AG10803 (cell line): ENCODE measurements around the gene CPTP.

Experiments used
- DNase-seq: peaks from one replicate; pipeline ENCODE4 v3.0.0; 2010; ENCODE audit warnings: low read depth
- H3K4me3 ChIP-seq: 2 replicates; pipeline ENCODE4 v1.5.1; 2011; ENCODE audit warnings: mild to moderate bottlenecking, low read length, control low read depth
- CTCF ChIP-seq: conservative IDR thresholded peaks from 2 replicates; pipeline ENCODE4 v1.5.1; 2011; ENCODE audit warnings: mild to moderate bottlenecking, low read length, control low read depth, inconsistent platforms

CPTP gene

GRCh38 chr1:1373815-1374588 lies 49.4 kb downstream of the CPTP start:
- H3K4me3 ChIP-seq: peak overlapping the region; percentile 87
- TF ChIP-seq CTCF: no peak
- no peak for DNase-seq

- peak overlapping the region; percentile 87 for H3K4me3 ChIP-seq
- TF ChIP-seq CTCF: no peak
- DNase-seq: no peak
Observed at GRCh38 chr1:1374589-1374928, 50.0 kb downstream of the CPTP start.

DNA sequence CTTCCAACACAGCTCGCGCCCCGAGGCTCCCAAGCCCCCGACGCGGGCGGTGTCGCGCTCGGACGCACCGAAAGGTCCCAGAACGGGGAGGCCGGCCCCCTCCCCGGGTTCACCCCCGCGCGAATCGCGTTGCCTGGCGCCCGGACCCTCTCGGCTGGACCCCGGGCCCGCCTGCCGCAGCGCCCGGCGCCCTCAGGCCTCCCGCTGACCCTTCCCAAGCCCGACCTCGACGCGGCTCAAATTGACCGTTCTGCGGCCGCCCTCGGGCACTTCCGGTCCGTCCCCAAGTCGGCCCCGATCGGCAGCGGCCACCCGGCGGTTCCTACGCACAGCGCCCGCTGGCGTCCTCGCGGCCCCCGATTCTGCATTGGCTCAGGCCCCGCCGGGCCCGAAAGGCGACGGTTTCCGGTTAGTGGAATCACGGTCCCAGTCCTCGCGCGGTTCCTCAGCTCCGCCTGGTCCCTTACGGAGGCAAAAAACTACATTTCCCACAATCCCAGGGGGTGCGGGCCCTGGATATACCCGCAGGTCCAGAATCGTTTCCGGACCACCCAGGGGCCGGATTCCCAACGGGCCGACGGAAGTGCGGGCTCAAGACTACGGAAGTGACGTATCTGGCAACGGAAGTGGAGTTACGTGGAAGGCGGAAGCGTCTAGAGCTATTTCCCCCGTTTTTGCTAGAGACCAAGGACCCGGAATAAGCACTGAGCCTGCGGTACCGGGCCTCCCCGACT lies 50.5 kb downstream of the CPTP start, which contains the start of gene AURKAIP1:
TSS of gene AURKAIP1 (minus strand) at position 279 of the 734 bp plus-strand sequence. CDS start 451 bp downstream, outside the sequence.
- H3K4me3 ChIP-seq: peak within 1 kb of the TSS; percentile 87
- peak; percentile 100 for DNase-seq
- peak; percentile 33 for TF ChIP-seq CTCF

DNA sequence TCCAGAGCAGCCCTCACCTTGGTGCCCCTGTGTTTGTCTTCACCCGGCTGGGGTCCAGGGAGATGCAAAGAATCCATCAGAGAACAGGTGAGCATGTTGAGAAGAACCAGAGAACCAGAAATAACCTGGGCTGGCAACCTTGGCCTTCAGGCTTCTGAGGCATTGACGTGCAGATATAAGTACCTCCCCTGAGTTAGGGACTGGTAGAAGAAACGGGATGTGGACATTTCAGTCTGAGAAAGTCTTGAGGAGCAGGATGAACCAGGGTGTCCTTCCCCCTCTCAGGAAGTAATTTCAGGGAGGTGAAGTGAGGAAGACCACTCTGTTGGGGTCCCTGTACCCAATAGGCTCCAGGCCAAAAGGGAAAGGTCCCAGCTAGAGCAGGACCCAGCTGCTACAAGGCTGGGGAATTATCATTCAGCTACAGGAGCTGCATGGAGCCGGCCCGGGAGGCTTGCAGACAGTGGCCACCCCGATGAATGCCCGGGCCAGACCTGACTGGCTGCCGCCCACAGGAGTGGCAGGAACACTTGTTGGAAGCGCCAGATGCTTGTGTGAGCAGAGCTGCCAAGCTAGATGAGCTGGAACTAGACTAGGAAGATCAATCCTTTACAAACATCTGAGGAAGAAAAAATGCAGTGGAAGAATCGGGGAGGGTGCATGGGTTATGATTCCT lies 52.1 kb downstream of the CPTP start:
- TF ChIP-seq CTCF: no peak
- no peak overlapping the region; the same call in 1 of the 2 replicates for H3K4me3 ChIP-seq

DNA sequence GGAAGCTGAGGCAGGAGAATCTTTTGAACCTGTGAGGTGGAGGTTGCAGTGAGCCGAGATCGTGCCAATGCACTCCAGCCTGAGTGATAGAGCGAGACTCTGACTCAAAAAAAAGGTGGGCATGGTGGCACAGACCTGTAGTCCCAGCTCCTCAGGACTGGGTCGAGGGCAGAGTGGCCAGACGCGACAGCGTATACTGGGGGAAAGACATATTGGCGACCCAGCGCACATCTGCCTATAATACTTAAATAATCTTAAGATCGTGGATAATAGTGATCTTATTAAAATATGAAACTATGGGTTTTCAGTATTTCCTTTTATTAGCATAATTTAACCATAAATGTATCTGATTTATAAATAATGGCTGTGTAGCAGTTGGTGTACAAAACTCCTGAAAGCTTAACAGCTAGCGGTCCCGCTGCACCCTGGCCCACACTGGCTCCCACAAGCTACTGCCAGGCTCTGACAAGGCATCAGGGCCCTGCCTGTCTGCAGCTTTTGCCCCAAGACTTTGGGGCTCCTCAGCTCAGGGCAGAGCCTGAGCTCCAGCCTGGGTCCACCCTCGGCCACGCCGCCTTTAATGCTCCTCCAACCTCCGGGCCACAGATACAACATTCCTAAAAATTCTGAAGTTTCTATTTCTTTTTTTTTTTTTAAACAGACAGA lies 53.1 kb downstream of the CPTP start:
- no peak for DNase-seq
- H3K4me3 ChIP-seq: no peak overlapping the region
- TF ChIP-seq CTCF: no peak

More for the DNA sequence above, 52.1 kb downstream of the CPTP start:
- no peak for DNase-seq
